T-cell (primary cell): Measurements from ENCODE around the gene YEATS4. TPM values are rescaled to one million over a fixed set of nuclear protein-coding genes. Genes with fewer than 3 reads are reported as not detected.

Experiments
- ATAC-seq, 4 experiments: fragments of 200-7000 bp in 3 of 4; fragments of 150-1000 bp in 1 of 4; cut with Tn5 transposase; replicated peaks in 1 of 4; 1 replicate in 3 of 4; 2 replicates in 1 of 4; pipeline ENCODE4 v1.10.0; 2021; ENCODE audit warnings: moderate library complexity in 3 of 4, mild to moderate bottlenecking in 2 of 4, moderate number of reproducible peaks in 1 of 4
- CTCF ChIA-PET, 2 donors: fragments of 300-600 bp; sonication (Branson Sonifier 250); formaldehyde crosslinking; loops; one replicate each; lab custom pipeline; 2022; ENCODE audit warnings: antibody characterized with exemption in 2 of 2; lab: Charles Lee
- POLR2A ChIA-PET, 2 donors: fragments of 300-600 bp; sonication (Branson Sonifier 250); formaldehyde crosslinking; loops; one replicate each; lab custom pipeline; 2022; ENCODE audit warnings: antibody characterized with exemption in 2 of 2; lab: Charles Lee
- DNase-seq, 35 experiments: peaks; one replicate each; pipeline versions ENCODE4 v3.0.0 to v3.0.0-alpha.2; 2013 to 2023
- H3K27ac ChIP-seq: one replicate; pipeline ENCODE4 v1.5.1; 2013; ENCODE audit warnings: low read length
- H3K27me3 ChIP-seq, 2 experiments: replicated peaks in 1 of 2; 1 replicate in 1 of 2; 2 replicates in 1 of 2; pipeline versions ENCODE4 v1.6.1 to v1.7.0; 2013; ENCODE audit warnings: low read length in 1 of 2, mixed read lengths in 1 of 2; ENCODE audit not compliant: control insufficient read depth in 2 of 2, insufficient read depth in 2 of 2; ENCODE audit errors: extremely low read depth in 1 of 2
- H3K36me3 ChIP-seq, 2 donors: 1 replicate in 1 of 2; 2 replicates in 1 of 2; pipeline versions ENCODE4 v1.6.1 to v1.7.0; 2013; ENCODE audit warnings: low read length in 1 of 2; ENCODE audit not compliant: control insufficient read depth in 2 of 2, insufficient read depth in 1 of 2; ENCODE audit errors: extremely low read depth in 1 of 2
- H3K4me1 ChIP-seq, 2 experiments: 1 replicate in 1 of 2; 2 replicates in 1 of 2; pipeline versions ENCODE4 v1.6.1 to v1.7.0; 2013; ENCODE audit warnings: low read length in 2 of 2, mixed read lengths in 1 of 2; ENCODE audit not compliant: insufficient read depth in 2 of 2, control insufficient read depth in 1 of 2; ENCODE audit errors: extremely low read depth in 1 of 2
- H3K4me3 ChIP-seq, 2 donors: 1 replicate in 1 of 2; 2 replicates in 1 of 2; pipeline versions ENCODE4 v1.5.1 to v1.7.0; 2013; ENCODE audit warnings: mild to moderate bottlenecking in 2 of 2, low read length in 1 of 2, moderate library complexity in 1 of 2; ENCODE audit not compliant: control insufficient read depth in 1 of 2; ENCODE audit errors: extremely low read depth in 1 of 2
- H3K9me3 ChIP-seq: 2 replicates; pipeline ENCODE4 v1.7.0; 2013
- H3K27ac Mint-ChIP-seq, 2 donors: one replicate each; pipeline ENCODE4 v1.8.0; 2020 to 2021; ENCODE audit warnings: mild to moderate bottlenecking in 2 of 2, mixed read lengths in 2 of 2
- H3K27me3 Mint-ChIP-seq, 2 donors: one replicate each; pipeline ENCODE4 v1.8.0; 2021 to 2022; ENCODE audit warnings: mixed read lengths in 2 of 2
- H3K36me3 Mint-ChIP-seq: one replicate; pipeline ENCODE4 v1.8.0; 2021; ENCODE audit warnings: mixed read lengths
- H3K4me1 Mint-ChIP-seq, 3 donors: one replicate each; pipeline ENCODE4 v1.8.0; 2020 to 2022; ENCODE audit warnings: mixed read lengths in 3 of 3, mild to moderate bottlenecking in 1 of 3
- H3K4me3 Mint-ChIP-seq, 3 donors: one replicate each; pipeline ENCODE4 v1.8.0; 2020 to 2022; ENCODE audit warnings: mild to moderate bottlenecking in 3 of 3, mixed read lengths in 3 of 3, moderate library complexity in 3 of 3
- H3K9me3 Mint-ChIP-seq, 3 donors: one replicate each; pipeline ENCODE4 v1.8.0; 2020 to 2022; ENCODE audit warnings: mixed read lengths in 3 of 3
- WGBS: methylation state at CpG from one replicate; pipeline ENCODE4 v1.1.5; 2013; ENCODE audit warnings: missing lambda C conversion rate; ENCODE audit not compliant: insufficient coverage; 5-methylcytosine and 5-hydroxymethylcytosine counted together
- total RNA-seq, 35 experiments: library from RNA in 6 of 35; stranded (reverse) in 6 of 35; fragments of 120-200 nt in 1 of 35; gene quantifications; one replicate each; pipeline versions ENCODE4 v1.2.1 to v1.2.4 and lab custom pipeline; 2013 to 2026

Gene YEATS4
- total RNA-seq, 5 donors from 2014 or later (not counting 1 experiment from before 2014, with no cell fraction given), result 16.3 to 29.6 (median 21.5) TPM

DNA sequence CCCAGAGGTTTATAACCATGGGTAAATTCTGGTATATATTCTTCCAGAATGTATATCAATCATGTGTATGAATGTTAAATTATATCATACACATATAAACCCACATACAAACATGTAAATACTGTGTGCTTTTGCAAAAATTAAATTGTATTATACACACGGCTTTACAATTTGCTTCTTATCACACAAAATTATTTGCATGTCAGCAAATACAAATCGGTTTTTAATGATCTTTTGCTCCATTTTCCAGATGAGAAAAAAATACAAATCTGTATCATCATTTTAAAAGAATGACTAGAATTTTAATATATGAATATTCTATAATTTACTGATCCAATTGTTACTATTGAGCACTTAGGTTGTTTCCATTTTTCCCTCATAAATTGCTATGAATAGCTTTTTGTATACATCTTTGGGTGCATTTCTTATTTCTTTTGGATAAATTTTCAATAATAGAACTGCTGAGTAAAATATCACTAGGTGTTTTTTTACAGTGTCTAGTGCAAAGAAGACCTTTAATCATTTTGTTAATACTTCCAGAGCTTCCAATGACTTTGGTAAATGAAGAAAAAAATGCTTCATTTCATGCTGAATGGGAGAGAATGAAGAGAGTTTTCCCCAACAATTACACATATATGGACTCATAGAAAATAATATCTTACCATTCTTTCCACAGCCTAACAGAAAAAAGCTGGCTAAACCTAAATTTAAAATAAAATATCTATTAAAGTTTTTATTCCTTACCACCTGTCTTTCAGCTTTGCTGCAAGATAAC, 7.9 kb upstream of the YEATS4 start:
- no peak overlapping the region for H3K4me3 ChIP-seq

GRCh38 chr12:69352904-69353303, 6.6 kb upstream of the YEATS4 start:
- Mint-ChIP-seq H3K4me1 (peaks cover 3 to 13% (median 10%) of the 10 kb centered on the region in 3 donors), H3K4me3 (no peak overlapping the region), H3K27me3 (peaks cover 5 to 6% of the 10 kb centered on the region in 2 donors), H3K9me3 (no peaks in the 10 kb centered on the region), H3K36me3 (no peaks in the 10 kb centered on the region), H3K27ac (no peak overlapping the region)
- Histone ChIP-seq H3K27me3 (no peaks in the 10 kb centered on the region), H3K36me3 (no peaks in the 10 kb centered on the region), H3K9me3 (no peaks in the 10 kb centered on the region), H3K4me1 (peaks cover 0 to 6% of the 10 kb centered on the region in 2 experiments), H3K4me3 (no peak overlapping the region), H3K27ac (no peak overlapping the region)
- ChIA-PET CTCF (no interaction called here), POLR2A (interaction anchor here in 1 of 2 donors (1.1 kb wide), 1 partner anchor 22 kb away, joined by 4 read pairs; no protein-coding TSS in a partner anchor)
- DNase-seq (no peak), ATAC-seq (no peak)
- WGBS, result no CpG with 5 or more reads among the region's 5 CpGs

More for the DNA sequence above, 7.9 kb upstream of the YEATS4 start:
- no peaks in the 10 kb centered on the region for H3K4me1 ChIP-seq
- no peaks in the 10 kb centered on the region for H3K36me3 Mint-ChIP-seq
- no CpG with 5 or more reads among the region's 2 CpGs for WGBS
- no peak for ATAC-seq
- H3K4me3 Mint-ChIP-seq, result no peak overlapping the region
- no peaks in the 10 kb centered on the region for H3K27me3 ChIP-seq
- POLR2A ChIA-PET, result interaction anchor here (0.6 to 1.1 kb wide), 2 partner anchors 21 to 40 kb away, joined by 3 to 4 read pairs; no protein-coding TSS in a partner anchor
- H3K27ac Mint-ChIP-seq, result no peak overlapping the region
- H3K9me3 Mint-ChIP-seq, result no peaks in the 10 kb centered on the region
- H3K27ac ChIP-seq, result no peak overlapping the region
- no peak for DNase-seq
- peaks cover 5 to 6% of the 10 kb centered on the region in 2 donors for H3K27me3 Mint-ChIP-seq
- CTCF ChIA-PET, result interaction anchor here in 1 of 2 donors (0.6 kb wide), 3 partner anchors 27 to 1382 kb away, joined by 3 to 5 read pairs (median 4); no protein-coding TSS in a partner anchor
- no peaks in the 10 kb centered on the region for H3K36me3 ChIP-seq
- H3K4me1 Mint-ChIP-seq, result peaks cover 0 to 7% (median 7%) of the 10 kb centered on the region in 3 donors
- H3K9me3 ChIP-seq, result no peaks in the 10 kb centered on the region

DNA sequence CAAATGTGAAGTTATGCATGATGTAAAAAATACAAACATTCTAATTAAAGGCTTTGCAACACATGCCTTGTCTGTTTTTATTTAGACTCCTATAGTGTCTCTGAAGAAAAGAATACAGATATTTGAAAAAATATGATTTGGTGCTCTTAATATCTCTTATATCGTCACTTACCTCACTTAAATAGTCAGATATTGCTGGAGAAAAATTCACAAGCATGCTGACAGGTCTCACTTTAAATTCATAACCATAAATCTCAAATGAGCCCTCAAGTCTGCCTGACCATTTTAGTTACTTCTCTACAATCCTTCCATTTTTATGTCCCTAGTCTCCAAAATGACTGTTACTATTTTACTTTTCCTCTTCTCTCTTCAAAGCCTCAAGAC, 5.4 kb upstream of the YEATS4 start:
- Histone ChIP-seq H3K9me3 (no peaks in the 10 kb centered on the region), H3K36me3 (no peaks in the 10 kb centered on the region), H3K4me1 (peaks cover under 1 to 7% of the 10 kb centered on the region in 2 experiments), H3K27ac (no peak overlapping the region), H3K4me3 (no peak overlapping the region), H3K27me3 (no peaks in the 10 kb centered on the region)
- Mint-ChIP-seq H3K4me1 (peaks cover 7 to 11% (median 8%) of the 10 kb centered on the region in 3 donors), H3K27ac (no peak overlapping the region), H3K9me3 (no peaks in the 10 kb centered on the region), H3K27me3 (peaks cover 5 to 6% of the 10 kb centered on the region in 2 donors), H3K4me3 (no peak overlapping the region), H3K36me3 (no peaks in the 10 kb centered on the region)
- ATAC-seq (no peak), DNase-seq (no peak)
- POLR2A ChIA-PET, result no interaction called here
- 60% methylated on average over 1 of the region's 1 CpG for WGBS
- CTCF ChIA-PET, result interaction anchor here in 1 of 2 donors (1.1 kb wide), 1 partner anchor 217 kb away, joined by 3 read pairs; no protein-coding TSS in a partner anchor

DNA sequence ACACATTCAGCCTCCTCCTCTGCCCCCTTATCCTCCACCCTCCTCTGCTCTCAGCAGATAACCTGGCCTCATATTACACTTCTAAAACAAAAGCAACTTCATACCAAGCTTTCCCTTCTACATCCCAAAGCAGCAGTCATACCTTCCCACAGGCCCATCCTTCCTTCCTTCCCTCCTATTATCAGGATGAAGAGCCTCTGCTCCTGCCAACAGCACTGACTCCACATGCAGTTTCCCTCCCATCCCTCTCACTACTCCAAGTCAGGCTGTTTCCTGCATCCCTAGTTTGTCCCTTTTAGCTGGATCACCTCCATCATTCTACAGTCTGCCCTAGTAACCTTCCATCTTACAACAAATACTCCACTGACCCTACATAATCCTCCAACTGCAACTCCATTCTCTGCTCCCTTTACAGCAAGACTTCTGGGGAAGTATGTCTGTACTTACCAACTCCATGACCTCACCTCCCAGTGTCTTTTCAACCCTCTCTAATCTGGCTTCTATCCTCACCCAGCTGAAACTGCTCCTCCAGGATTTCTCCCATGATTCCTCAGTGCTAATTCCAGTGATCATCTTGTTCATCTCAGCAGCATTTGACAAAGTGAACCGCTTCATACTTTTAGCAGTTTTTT, 4.9 kb upstream of the YEATS4 start:
- no peak for ATAC-seq
- H3K4me3 Mint-ChIP-seq, result no peak overlapping the region
- H3K27ac Mint-ChIP-seq, result no peak overlapping the region
- H3K9me3 Mint-ChIP-seq, result no peaks in the 10 kb centered on the region
- ChIA-PET CTCF (interaction anchor here in 1 of 2 donors (1.1 kb wide), 1 partner anchor 217 kb away, joined by 3 read pairs; no protein-coding TSS in a partner anchor), POLR2A (no interaction called here)
- H3K4me3 ChIP-seq, result no peak overlapping the region
- no peaks in the 10 kb centered on the region for H3K36me3 ChIP-seq
- peaks cover 11 to 17% (median 12%) of the 10 kb centered on the region in 3 donors for H3K4me1 Mint-ChIP-seq
- WGBS, result 80% methylated on average over 1 of the region's 1 CpG
- no peak for DNase-seq
- no peaks in the 10 kb centered on the region for H3K9me3 ChIP-seq
- no peaks in the 10 kb centered on the region for H3K36me3 Mint-ChIP-seq
- no peak overlapping the region for H3K27ac ChIP-seq
- H3K27me3 Mint-ChIP-seq, result peaks cover 5 to 6% of the 10 kb centered on the region in 2 donors
- no peaks in the 10 kb centered on the region for H3K27me3 ChIP-seq
- H3K4me1 ChIP-seq, result peaks cover 3 to 12% of the 10 kb centered on the region in 2 experiments

- no peak overlapping the region for H3K4me3 Mint-ChIP-seq
- Histone ChIP-seq H3K9me3 (no peaks in the 10 kb centered on the region), H3K36me3 (no peaks in the 10 kb centered on the region), H3K4me3 (no peak overlapping the region), H3K27me3 (no peaks in the 10 kb centered on the region), H3K27ac (no peak overlapping the region), H3K4me1 (peaks cover 7 to 15% of the 10 kb centered on the region in 2 experiments)
- ATAC-seq, result no peak
- CTCF ChIA-PET, result interaction anchor here in 1 of 2 donors (0.7 to 3.9 kb wide), 2 partner anchors 21 to 214 kb away, joined by 3 to 94 read pairs; no protein-coding TSS in a partner anchor
- H3K9me3 Mint-ChIP-seq, result no peaks in the 10 kb centered on the region
- DNase-seq, result no peak
- POLR2A ChIA-PET, result interaction anchor here in 1 of 2 donors (0.6 kb wide), 1 partner anchor 412 kb away, joined by 3 read pairs; no protein-coding TSS in a partner anchor
- WGBS, result 100% methylated on average over 1 of the region's 2 CpGs
- H3K4me1 Mint-ChIP-seq, result peaks cover 17 to 23% (median 17%) of the 10 kb centered on the region in 3 donors
- no peaks in the 10 kb centered on the region for H3K36me3 Mint-ChIP-seq
- peaks cover 5 to 6% of the 10 kb centered on the region in 2 donors for H3K27me3 Mint-ChIP-seq
- no peak overlapping the region for H3K27ac Mint-ChIP-seq
These were observed 4.0 kb upstream of the YEATS4 start for GRCh38 chr12:69355363-69356028.

DNA sequence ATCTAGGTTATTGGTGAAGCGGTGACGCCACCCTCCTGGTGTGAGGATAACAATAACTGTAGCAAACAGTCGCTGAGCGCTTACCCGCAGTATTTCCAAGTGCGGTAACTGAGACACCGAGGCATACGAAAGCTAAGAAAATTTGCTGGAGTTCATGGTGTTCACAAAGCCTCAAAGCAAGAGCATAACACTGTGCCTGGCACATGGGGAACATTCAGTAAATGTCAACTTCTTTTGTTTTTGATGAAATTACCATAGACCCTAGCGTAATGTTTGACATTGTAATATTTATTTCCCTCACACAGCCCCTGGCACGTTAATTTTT, 767 bp downstream of the YEATS4 start:
- ChIA-PET POLR2A (interaction anchor here in 1 of 2 donors (1.0 to 2.2 kb wide), 2 partner anchors 29 to 210 kb away, joined by 3 to 8 read pairs; no protein-coding TSS in a partner anchor), CTCF (interaction anchor here in 1 of 2 donors (0.7 kb wide), 1 partner anchor 67 kb away, joined by 4 read pairs; no protein-coding TSS in a partner anchor)
- 0% methylated on average over 8 of the region's 10 CpGs for WGBS
- Mint-ChIP-seq H3K27me3 (no peaks in the 10 kb centered on the region), H3K36me3 (peaks cover 4% of the 10 kb centered on the region), H3K27ac (peak overlapping the region; percentile 82 to 87), H3K4me3 (peak overlapping the region; percentile 82 to 89 (median 88)), H3K9me3 (no peaks in the 10 kb centered on the region), H3K4me1 (peaks cover 26 to 38% (median 27%) of the 10 kb centered on the region in 3 donors)
- Histone ChIP-seq H3K4me1 (peaks cover 8 to 25% of the 10 kb centered on the region in 2 experiments), H3K4me3 (peak overlapping the region; percentile 64 to 97), H3K27ac (peak overlapping the region; percentile 99), H3K36me3 (peaks cover 0 to 2% of the 10 kb centered on the region in 2 donors), H3K9me3 (no peaks in the 10 kb centered on the region), H3K27me3 (no peaks in the 10 kb centered on the region)
- DNase-seq (no peak), ATAC-seq (no peak)
